ENCODE measurements around the gene B9D1. TPM values are rescaled to one million over a fixed set of nuclear protein-coding genes. Genes with fewer than 3 reads are reported as not detected.

B9D1 gene
- total RNA-seq, 1 experiment from 2014 or later = 11.5 TPM

DNA sequence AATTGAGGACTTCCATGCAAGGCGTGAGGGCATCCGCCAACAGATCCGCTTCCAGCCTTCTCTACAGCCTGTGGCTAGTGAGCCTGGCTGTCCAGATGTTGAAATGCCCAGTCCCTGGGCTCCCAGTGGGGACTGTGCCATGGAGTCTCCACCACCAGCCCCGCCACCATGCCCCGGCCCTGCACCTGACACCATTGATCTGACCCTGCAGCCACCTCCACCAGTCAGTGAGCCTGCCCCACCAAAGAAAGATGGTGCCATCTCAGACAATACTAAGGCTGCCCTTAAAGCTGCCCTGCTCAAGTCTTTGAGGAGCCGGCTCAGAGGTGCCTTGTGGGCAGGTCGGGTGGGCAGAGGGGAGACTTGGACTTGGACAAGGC lies 18.8 kb upstream of the B9D1 start:
- no peaks in the 10 kb centered on the region for H3K4me1 Mint-ChIP-seq (ENCODE audit: low read depth, unreplicated experiment)
- TF ChIP-seq, protein P1, sequence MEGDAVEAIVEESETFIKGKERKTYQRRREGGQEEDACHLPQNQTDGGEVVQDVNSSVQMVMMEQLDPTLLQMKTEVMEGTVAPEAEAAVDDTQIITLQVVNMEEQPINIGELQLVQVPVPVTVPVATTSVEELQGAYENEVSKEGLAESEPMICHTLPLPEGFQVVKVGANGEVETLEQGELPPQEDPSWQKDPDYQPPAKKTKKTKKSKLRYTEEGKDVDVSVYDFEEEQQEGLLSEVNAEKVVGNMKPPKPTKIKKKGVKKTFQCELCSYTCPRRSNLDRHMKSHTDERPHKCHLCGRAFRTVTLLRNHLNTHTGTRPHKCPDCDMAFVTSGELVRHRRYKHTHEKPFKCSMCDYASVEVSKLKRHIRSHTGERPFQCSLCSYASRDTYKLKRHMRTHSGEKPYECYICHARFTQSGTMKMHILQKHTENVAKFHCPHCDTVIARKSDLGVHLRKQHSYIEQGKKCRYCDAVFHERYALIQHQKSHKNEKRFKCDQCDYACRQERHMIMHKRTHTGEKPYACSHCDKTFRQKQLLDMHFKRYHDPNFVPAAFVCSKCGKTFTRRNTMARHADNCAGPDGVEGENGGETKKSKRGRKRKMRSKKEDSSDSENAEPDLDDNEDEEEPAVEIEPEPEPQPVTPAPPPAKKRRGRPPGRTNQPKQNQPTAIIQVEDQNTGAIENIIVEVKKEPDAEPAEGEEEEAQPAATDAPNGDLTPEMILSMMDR (IDR thresholded peaks at IDR 0.05; ENCODE audit: insufficient read depth in 1 of 2, low read depth in 1 of 2, low read length in 1 of 2, severe bottlenecking in 1 of 2, unreplicated experiment in 1 of 2) = no peak
- Histone ChIP-seq H3K9me3 (no peaks in the 10 kb centered on the region), H3K36me3 (ENCODE audit: control insufficient read depth, insufficient read depth, low read length) (peaks cover 5% of the 10 kb centered on the region), H3K4me1 (peaks cover 8% of the 10 kb centered on the region), H3K4me3 (ENCODE audit: low read depth, low read length) (no peak overlapping the region), H3K27me3 (replicated peaks; ENCODE audit: control insufficient read depth, insufficient read depth, low read length) (no peaks in the 10 kb centered on the region)
- peaks cover 73% of the 10 kb centered on the region for H3K36me3 Mint-ChIP-seq (ENCODE audit: insufficient read depth, unreplicated experiment)
- H3K27ac Mint-ChIP-seq (ENCODE audit: unreplicated experiment) = no peak overlapping the region
- ChIA-PET CTCF (no interaction called here), POLR2A (no interaction called here)
- intact Hi-C loops (cut with micrococcal nuclease; ENCODE audit: unreplicated experiment) = no loop called here
- no peak for DNase-seq
- no peaks in the 10 kb centered on the region for H3K9me3 Mint-ChIP-seq (ENCODE audit: unreplicated experiment)
- no TSS peak for BruUV-seq (replicated peaks)
- no peaks in the 10 kb centered on the region for H3K27me3 Mint-ChIP-seq (ENCODE audit: insufficient read depth, unreplicated experiment)
- H3K4me3 Mint-ChIP-seq (ENCODE audit: unreplicated experiment) = no peak overlapping the region

DNA sequence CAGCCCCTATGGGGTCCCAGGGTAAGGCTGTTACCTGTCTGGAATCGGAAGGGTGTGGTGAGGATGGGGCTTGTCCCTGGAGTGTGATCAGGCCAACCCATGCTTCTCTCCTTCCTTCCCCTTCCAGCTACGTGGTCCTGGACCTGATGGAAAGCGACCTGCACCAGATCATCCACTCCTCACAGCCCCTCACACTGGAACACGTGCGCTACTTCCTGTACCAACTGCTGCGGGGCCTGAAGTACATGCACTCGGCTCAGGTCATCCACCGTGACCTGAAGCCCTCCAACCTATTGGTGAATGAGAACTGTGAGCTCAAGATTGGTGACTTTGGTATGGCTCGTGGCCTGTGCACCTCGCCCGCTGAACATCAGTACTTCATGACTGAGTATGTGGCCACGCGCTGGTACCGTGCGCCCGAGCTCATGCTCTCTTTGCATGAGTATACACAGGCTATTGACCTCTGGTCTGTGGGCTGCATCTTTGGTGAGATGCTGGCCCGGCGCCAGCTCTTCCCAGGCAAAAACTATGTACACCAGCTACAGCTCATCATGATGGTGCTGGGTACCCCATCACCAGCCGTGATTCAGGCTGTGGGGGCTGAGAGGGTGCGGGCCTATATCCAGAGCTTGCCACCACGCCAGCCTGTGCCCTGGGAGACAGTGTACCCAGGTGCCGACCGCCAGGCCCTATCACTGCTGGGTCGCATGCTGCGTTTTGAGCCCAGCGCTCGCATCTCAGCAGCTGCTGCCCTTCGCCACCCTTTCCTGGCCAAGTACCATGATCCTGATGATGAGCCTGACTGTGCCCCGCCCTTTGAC lies 18.2 kb upstream of the B9D1 start:
- H3K4me1 ChIP-seq = peaks cover 11% of the 10 kb centered on the region
- H3K4me1 Mint-ChIP-seq (ENCODE audit: low read depth, unreplicated experiment) = peaks cover 6% of the 10 kb centered on the region
- no peaks in the 10 kb centered on the region for H3K27me3 ChIP-seq (replicated peaks; ENCODE audit: control insufficient read depth, insufficient read depth, low read length)
- intact Hi-C loops (cut with micrococcal nuclease; ENCODE audit: unreplicated experiment) = no loop called here
- no peaks in the 10 kb centered on the region for H3K27me3 Mint-ChIP-seq (ENCODE audit: insufficient read depth, unreplicated experiment)
- no peaks in the 10 kb centered on the region for H3K9me3 Mint-ChIP-seq (ENCODE audit: unreplicated experiment)
- no peak for DNase-seq
- no peaks in the 10 kb centered on the region for H3K9me3 ChIP-seq
- H3K4me3 Mint-ChIP-seq (ENCODE audit: unreplicated experiment) = no peak overlapping the region
- TF ChIP-seq, protein P1 (IDR thresholded peaks at IDR 0.05; ENCODE audit: insufficient read depth in 1 of 2, low read depth in 1 of 2, low read length in 1 of 2, severe bottlenecking in 1 of 2, unreplicated experiment in 1 of 2) = no peak
- BruUV-seq (replicated peaks) = no TSS peak
- POLR2A ChIA-PET = no interaction called here
- no peak overlapping the region for H3K4me3 ChIP-seq (ENCODE audit: low read depth, low read length)
- H3K27ac Mint-ChIP-seq (ENCODE audit: unreplicated experiment) = no peak overlapping the region
- H3K36me3 Mint-ChIP-seq (ENCODE audit: insufficient read depth, unreplicated experiment) = peaks cover 69% of the 10 kb centered on the region
- CTCF ChIA-PET = no interaction called here
- H3K36me3 ChIP-seq (ENCODE audit: control insufficient read depth, insufficient read depth, low read length) = peaks cover 4% of the 10 kb centered on the region

DNA sequence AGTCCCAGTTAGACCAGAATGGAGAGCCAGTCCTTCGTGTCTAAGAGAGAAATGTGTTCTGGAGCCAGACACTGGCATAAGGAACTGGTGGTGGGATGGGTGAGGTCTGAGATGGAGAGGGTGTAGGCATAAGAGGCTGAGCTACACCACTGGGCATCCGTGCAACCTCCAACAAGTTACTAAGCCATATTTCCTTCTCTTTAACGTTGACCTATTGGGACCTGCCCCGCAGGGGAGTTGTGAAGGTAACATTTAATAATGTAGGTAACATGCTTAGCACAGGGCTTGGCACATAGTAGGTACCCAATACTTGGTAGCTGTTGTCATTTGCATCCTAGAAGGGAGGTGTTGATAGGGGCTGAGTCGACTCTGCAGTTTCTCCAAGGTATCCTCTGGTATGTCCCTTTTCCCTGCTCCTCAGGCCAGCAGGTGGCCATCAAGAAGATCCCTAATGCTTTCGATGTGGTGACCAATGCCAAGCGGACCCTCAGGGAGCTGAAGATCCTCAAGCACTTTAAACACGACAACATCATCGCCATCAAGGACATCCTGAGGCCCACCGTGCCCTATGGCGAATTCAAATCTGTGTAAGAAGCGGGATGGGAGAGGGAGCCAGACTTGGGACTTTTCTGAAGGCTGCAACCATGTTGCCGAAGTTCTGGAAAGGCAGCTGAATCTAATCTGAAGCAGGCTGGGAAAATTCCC lies 17.0 kb upstream of the B9D1 start:
- peaks cover 4% of the 10 kb centered on the region for H3K36me3 ChIP-seq (ENCODE audit: control insufficient read depth, insufficient read depth, low read length)
- peaks cover 61% of the 10 kb centered on the region for H3K36me3 Mint-ChIP-seq (ENCODE audit: insufficient read depth, unreplicated experiment)
- H3K27me3 ChIP-seq (replicated peaks; ENCODE audit: control insufficient read depth, insufficient read depth, low read length) = no peaks in the 10 kb centered on the region
- no peaks in the 10 kb centered on the region for H3K27me3 Mint-ChIP-seq (ENCODE audit: insufficient read depth, unreplicated experiment)
- DNase-seq = no peak
- H3K4me3 Mint-ChIP-seq (ENCODE audit: unreplicated experiment) = peak overlapping the region; percentile 99
- peak overlapping the region; percentile 96 for H3K27ac Mint-ChIP-seq (ENCODE audit: unreplicated experiment)
- TF ChIP-seq, protein P1 (IDR thresholded peaks at IDR 0.05; ENCODE audit: insufficient read depth in 1 of 2, low read depth in 1 of 2, low read length in 1 of 2, severe bottlenecking in 1 of 2, unreplicated experiment in 1 of 2) = no peak
- ChIA-PET POLR2A (no interaction called here), CTCF (interaction anchor here (0.7 to 2.5 kb wide), 2 partner anchors 17 to 710 kb away, joined by 3 to 69 read pairs; partner anchors contain the start of gene B9D1)
- intact Hi-C loops (cut with micrococcal nuclease; ENCODE audit: unreplicated experiment) = loop anchor here (5.0 kb wide), 2 partner anchors 53 to 68 kb away; no protein-coding TSS in a partner anchor
- H3K4me1 ChIP-seq = peaks cover 11% of the 10 kb centered on the region
- H3K9me3 Mint-ChIP-seq (ENCODE audit: unreplicated experiment) = no peaks in the 10 kb centered on the region
- H3K9me3 ChIP-seq = no peaks in the 10 kb centered on the region
- no TSS peak for BruUV-seq (replicated peaks)
- peaks cover 6% of the 10 kb centered on the region for H3K4me1 Mint-ChIP-seq (ENCODE audit: low read depth, unreplicated experiment)
- H3K4me3 ChIP-seq (ENCODE audit: low read depth, low read length) = peak overlapping the region; percentile 80

All from Caco-2 (cell line).